ENCODE results near the gene TGFB2.
A peak's percentile ranks its signal among the peaks of the same experiment; 100 is the strongest.

Gene TGFB2

DNA sequence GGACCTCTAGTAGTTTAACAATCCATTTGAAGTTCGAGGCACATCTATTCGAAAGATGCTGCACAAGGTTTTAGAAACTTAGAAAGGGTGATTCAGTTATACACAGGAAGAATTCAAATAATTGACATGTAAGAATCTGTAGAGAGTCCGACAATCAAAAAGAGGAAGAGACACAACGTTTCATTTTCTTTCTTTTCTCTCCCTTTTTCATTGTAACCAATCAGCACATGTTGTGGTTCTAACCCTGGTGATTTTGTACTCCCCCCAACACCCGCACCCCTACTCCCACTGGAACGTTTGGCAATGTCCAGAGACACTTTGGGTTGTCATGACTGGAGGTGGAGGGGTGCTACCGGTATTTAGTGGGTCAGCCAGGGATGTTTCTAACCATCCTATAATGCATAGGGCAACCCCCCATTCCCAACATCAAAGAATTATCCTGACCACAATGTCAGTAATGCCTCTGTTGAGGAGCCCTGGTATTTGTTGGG, 4.9 kb downstream of the TGFB2 start:
- H3K4me3 ChIP-seq (ENCODE audit: low read depth, low read length): peak overlapping the region; percentile 95

DNA sequence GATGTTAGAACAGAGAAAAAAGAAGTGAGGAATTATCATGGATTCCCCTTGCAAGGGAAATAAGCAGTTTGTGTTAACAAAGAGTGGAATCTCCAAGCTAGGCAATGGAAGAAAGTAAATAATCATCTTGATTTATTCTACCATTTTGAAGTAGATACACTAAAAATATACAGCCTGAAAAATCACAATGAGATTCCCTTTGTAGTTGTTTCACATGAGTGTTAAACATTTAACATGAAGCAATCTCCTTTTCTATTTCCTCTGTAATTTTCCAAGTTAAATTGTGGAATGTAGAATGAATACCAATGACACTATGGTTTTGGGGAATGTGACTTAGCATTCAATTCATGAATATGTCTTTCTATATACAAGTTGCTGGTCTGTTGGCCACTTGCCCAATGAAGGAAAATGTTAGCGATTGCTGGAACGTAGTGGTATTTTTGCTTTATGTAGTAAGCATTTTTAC, 5.7 kb downstream of the TGFB2 start:
- H3K27ac ChIP-seq: peak overlapping the region; percentile 93
- H3K27me3 ChIP-seq (replicated peaks): no peaks in the 10 kb centered on the region
- peaks cover 50% of the 10 kb centered on the region for H3K36me3 ChIP-seq (replicated peaks)
- TF ChIP-seq, protein P1, sequence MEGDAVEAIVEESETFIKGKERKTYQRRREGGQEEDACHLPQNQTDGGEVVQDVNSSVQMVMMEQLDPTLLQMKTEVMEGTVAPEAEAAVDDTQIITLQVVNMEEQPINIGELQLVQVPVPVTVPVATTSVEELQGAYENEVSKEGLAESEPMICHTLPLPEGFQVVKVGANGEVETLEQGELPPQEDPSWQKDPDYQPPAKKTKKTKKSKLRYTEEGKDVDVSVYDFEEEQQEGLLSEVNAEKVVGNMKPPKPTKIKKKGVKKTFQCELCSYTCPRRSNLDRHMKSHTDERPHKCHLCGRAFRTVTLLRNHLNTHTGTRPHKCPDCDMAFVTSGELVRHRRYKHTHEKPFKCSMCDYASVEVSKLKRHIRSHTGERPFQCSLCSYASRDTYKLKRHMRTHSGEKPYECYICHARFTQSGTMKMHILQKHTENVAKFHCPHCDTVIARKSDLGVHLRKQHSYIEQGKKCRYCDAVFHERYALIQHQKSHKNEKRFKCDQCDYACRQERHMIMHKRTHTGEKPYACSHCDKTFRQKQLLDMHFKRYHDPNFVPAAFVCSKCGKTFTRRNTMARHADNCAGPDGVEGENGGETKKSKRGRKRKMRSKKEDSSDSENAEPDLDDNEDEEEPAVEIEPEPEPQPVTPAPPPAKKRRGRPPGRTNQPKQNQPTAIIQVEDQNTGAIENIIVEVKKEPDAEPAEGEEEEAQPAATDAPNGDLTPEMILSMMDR (IDR thresholded peaks at IDR 0.05; ENCODE audit: low read depth, low read length, missing control alignments): no peak
- in situ Hi-C loops (cut with HindIII; ENCODE audit: low pct_ligation_motif_present, low sequenced_read_pairs): no loop called here
- peak overlapping the region; percentile 95 for H3K4me3 ChIP-seq (ENCODE audit: low read depth, low read length)
- DNase-seq: peak; percentile 80

More for the DNA sequence above, 4.9 kb downstream of the TGFB2 start:
- no peak for DNase-seq
- Histone ChIP-seq H3K27ac (peak overlapping the region; percentile 93), H3K27me3 (replicated peaks) (no peaks in the 10 kb centered on the region), H3K36me3 (replicated peaks) (peaks cover 48% of the 10 kb centered on the region)
- TF ChIP-seq, protein P1 (IDR thresholded peaks at IDR 0.05; ENCODE audit: low read depth, low read length, missing control alignments): no peak
- in situ Hi-C loops (cut with HindIII; ENCODE audit: low pct_ligation_motif_present, low sequenced_read_pairs): no loop called here

DNA sequence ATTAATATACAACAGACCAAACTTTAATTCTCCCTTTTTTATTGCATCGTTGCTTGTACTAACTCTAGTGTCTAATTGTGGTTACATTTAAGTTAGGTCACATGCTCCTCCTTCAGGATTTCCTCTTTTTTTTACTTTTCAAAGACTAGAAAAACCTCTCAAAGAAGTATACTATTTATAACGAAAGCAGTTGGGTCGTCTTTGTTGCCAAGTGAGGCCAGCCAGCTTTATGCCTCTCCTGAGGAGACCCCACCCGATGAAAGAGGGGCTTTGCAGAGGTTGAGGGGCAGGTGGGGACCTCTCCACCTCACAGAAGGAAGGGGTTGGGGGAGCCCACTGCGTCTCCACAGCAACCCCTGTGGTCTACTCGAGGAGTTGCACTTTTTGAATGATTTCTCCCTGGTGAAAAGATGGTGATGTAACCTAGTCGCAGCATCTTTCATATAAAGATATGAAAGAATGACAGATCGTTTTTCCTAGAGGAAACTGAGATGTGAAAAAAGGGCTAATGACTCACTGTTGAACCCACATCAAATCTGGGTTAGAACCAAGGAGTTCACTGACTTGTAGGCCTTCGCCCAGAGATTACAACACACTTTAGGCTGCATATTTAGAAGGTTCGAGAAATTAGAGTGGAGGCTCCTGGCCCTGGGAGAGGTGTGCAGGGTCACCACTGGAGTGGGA, 6.4 kb downstream of the TGFB2 start:
- Histone ChIP-seq H3K27me3 (replicated peaks) (no peaks in the 10 kb centered on the region), H3K4me3 (ENCODE audit: low read depth, low read length) (peak overlapping the region; percentile 95), H3K36me3 (replicated peaks) (peaks cover 55% of the 10 kb centered on the region), H3K27ac (peak overlapping the region; percentile 93)
- DNase-seq: peak; percentile 80
- in situ Hi-C loops (cut with HindIII; ENCODE audit: low pct_ligation_motif_present, low sequenced_read_pairs): no loop called here
- TF ChIP-seq, protein P1 (IDR thresholded peaks at IDR 0.05; ENCODE audit: low read depth, low read length, missing control alignments): peak; percentile 76

DNA sequence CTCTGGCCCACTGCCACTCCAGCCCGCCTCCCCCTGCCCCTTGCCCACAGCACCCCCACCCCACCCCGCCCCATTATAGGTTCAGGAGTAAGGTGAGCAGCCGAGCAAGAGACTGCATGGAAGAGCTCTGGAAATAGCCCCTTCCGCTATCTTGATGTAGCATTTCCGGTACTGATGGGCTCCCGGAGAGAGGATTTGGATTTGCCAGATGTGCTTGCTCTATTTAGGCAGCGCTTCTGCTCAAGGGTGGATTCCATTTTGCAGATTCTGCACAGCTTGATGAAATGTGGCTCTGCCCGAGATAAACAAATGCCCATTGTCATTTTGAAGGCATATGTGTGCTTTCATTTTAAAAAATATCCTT, 6.9 kb downstream of the TGFB2 start:
- in situ Hi-C loops (cut with HindIII; ENCODE audit: low pct_ligation_motif_present, low sequenced_read_pairs): no loop called here
- DNase-seq: no peak
- TF ChIP-seq, protein P1 (IDR thresholded peaks at IDR 0.05; ENCODE audit: low read depth, low read length, missing control alignments): no peak

DNA sequence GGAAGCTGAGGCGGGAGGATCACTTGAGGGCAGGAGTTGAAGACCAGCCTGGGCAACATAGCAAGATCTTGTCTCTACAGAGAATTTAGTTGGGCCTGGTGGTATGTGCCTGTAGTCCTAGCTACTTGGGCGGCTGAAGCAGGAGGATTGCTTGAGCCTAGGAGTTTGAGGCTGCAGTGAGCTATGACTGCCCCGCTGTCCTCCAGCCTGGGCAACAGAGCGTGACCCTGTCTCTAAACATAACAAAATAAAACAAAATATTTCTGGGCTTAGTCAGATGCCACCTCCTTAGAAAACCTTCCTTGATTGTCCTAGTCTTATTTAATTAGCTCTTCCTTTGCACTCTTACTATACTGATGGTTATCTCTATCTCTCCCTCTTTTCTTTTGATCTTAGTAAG, 8.5 kb downstream of the TGFB2 start:
- in situ Hi-C loops (cut with HindIII; ENCODE audit: low pct_ligation_motif_present, low sequenced_read_pairs): no loop called here
- Histone ChIP-seq H3K27me3 (replicated peaks) (no peaks in the 10 kb centered on the region), H3K36me3 (replicated peaks) (peaks cover 54% of the 10 kb centered on the region), H3K4me3 (ENCODE audit: low read depth, low read length) (no peak overlapping the region), H3K27ac (peak overlapping the region; percentile 14)
- TF ChIP-seq, protein P1 (IDR thresholded peaks at IDR 0.05; ENCODE audit: low read depth, low read length, missing control alignments): no peak
- DNase-seq: no peak

More for the DNA sequence above, 6.9 kb downstream of the TGFB2 start:
- peaks cover 52% of the 10 kb centered on the region for H3K36me3 ChIP-seq (replicated peaks)
- H3K27ac ChIP-seq: peak overlapping the region; percentile 1
- no peak overlapping the region for H3K4me3 ChIP-seq (ENCODE audit: low read depth, low read length)
- H3K27me3 ChIP-seq (replicated peaks): no peaks in the 10 kb centered on the region

Data from brain microvascular endothelial cell (primary cell).